ENCODE results near the gene PFDN4.
"Not testable (repeated sequence)": the region's sequence is repeated elsewhere in the genome, so short reads cannot be mapped to it uniquely, and the experiment has no call there.

Gene PFDN4

GRCh38 chr20:54260116-54260515 is 52.2 kb downstream of the PFDN4 start:
- no peaks in the 10 kb centered on the region for H3K4me1 ChIP-seq (ENCODE audit: insufficient read depth, low read length)
- H3K36me3 ChIP-seq (ENCODE audit: insufficient read depth, low read length) = no peaks in the 10 kb centered on the region
- H3K9me3 ChIP-seq (ENCODE audit: low read length) = no peaks in the 10 kb centered on the region
- no peak overlapping the region for H2AFZ ChIP-seq (ENCODE audit: low read depth, low read length)
- H3K4me3 ChIP-seq (ENCODE audit: low read length) = no peak overlapping the region
- no peaks in the 10 kb centered on the region for H3K27me3 ChIP-seq (ENCODE audit: insufficient read depth, low read length)

GRCh38 chr20:54262671-54263070 is 54.8 kb downstream of the PFDN4 start:
- H3K4me3 ChIP-seq (ENCODE audit: low read length) = no peak overlapping the region
- no peaks in the 10 kb centered on the region for H3K27me3 ChIP-seq (ENCODE audit: insufficient read depth, low read length)
- H3K36me3 ChIP-seq (ENCODE audit: insufficient read depth, low read length) = no peaks in the 10 kb centered on the region
- peaks cover 9% of the 10 kb centered on the region for H3K4me1 ChIP-seq (ENCODE audit: insufficient read depth, low read length)
- H2AFZ ChIP-seq (ENCODE audit: low read depth, low read length) = no peak overlapping the region
- no peaks in the 10 kb centered on the region for H3K9me3 ChIP-seq (ENCODE audit: low read length)

GRCh38 chr20:54263116-54263690 is 55.3 kb downstream of the PFDN4 start:
- Histone ChIP-seq H3K36me3 (ENCODE audit: insufficient read depth, low read length) (no peaks in the 10 kb centered on the region), H3K9me3 (ENCODE audit: low read length) (no peaks in the 10 kb centered on the region), H2AFZ (ENCODE audit: low read depth, low read length) (no peak overlapping the region), H3K4me3 (ENCODE audit: low read length) (no peak overlapping the region), H3K27me3 (ENCODE audit: insufficient read depth, low read length) (no peaks in the 10 kb centered on the region), H3K4me1 (ENCODE audit: insufficient read depth, low read length) (peaks cover 14% of the 10 kb centered on the region)

- H2AFZ ChIP-seq (ENCODE audit: low read depth, low read length); H3K36me3 ChIP-seq (ENCODE audit: insufficient read depth, low read length); H3K4me3 ChIP-seq (ENCODE audit: low read length); H3K9me3 ChIP-seq (ENCODE audit: low read length); H3K27me3 ChIP-seq (ENCODE audit: insufficient read depth, low read length): not testable (repeated sequence)
- peaks cover 27% of the 10 kb centered on the region for H3K4me1 ChIP-seq (ENCODE audit: insufficient read depth, low read length)
These were observed 57.9 kb downstream of the PFDN4 start for GRCh38 chr20:54265791-54266190.

GRCh38 chr20:54266844-54267243 is 59.0 kb downstream of the PFDN4 start:
- no peak overlapping the region for H2AFZ ChIP-seq (ENCODE audit: low read depth, low read length)
- H3K36me3 ChIP-seq (ENCODE audit: insufficient read depth, low read length) = no peaks in the 10 kb centered on the region
- H3K9me3 ChIP-seq (ENCODE audit: low read length) = no peaks in the 10 kb centered on the region
- H3K4me1 ChIP-seq (ENCODE audit: insufficient read depth, low read length) = peaks cover 27% of the 10 kb centered on the region
- H3K4me3 ChIP-seq (ENCODE audit: low read length) = no peak overlapping the region
- no peaks in the 10 kb centered on the region for H3K27me3 ChIP-seq (ENCODE audit: insufficient read depth, low read length)

GRCh38 chr20:54267483-54268003 is 59.7 kb downstream of the PFDN4 start:
- Histone ChIP-seq H3K9me3 (ENCODE audit: low read length) (no peaks in the 10 kb centered on the region), H2AFZ (ENCODE audit: low read depth, low read length) (no peak overlapping the region), H3K36me3 (ENCODE audit: insufficient read depth, low read length) (no peaks in the 10 kb centered on the region), H3K4me3 (ENCODE audit: low read length) (no peak overlapping the region), H3K27me3 (ENCODE audit: insufficient read depth, low read length) (no peaks in the 10 kb centered on the region), H3K4me1 (ENCODE audit: insufficient read depth, low read length) (peaks cover 27% of the 10 kb centered on the region)

- no peak overlapping the region for H3K4me3 ChIP-seq (ENCODE audit: low read length)
These were observed 61.1 kb downstream of the PFDN4 start for GRCh38 chr20:54268941-54269340.

More at GRCh38 chr20:54268941-54269340, 61.1 kb downstream of the PFDN4 start:
- no peaks in the 10 kb centered on the region for H3K9me3 ChIP-seq (ENCODE audit: low read length)
- no peaks in the 10 kb centered on the region for H3K27me3 ChIP-seq (ENCODE audit: insufficient read depth, low read length)
- H3K4me1 ChIP-seq (ENCODE audit: insufficient read depth, low read length) = peaks cover 27% of the 10 kb centered on the region
- H2AFZ ChIP-seq (ENCODE audit: low read depth, low read length) = no peak overlapping the region
- H3K36me3 ChIP-seq (ENCODE audit: insufficient read depth, low read length) = no peaks in the 10 kb centered on the region
